K562 (cell line): ENCODE results near the gene ABR. TPM values are rescaled to one million over a fixed set of nuclear protein-coding genes. Genes with fewer than 3 reads are reported as not detected.
A peak's percentile ranks its signal among the peaks of the same experiment; 100 is the strongest.

Experiments
- CBX1 ChIP-seq: sonication (generic); IDR thresholded peaks from 2 replicates; pipeline ENCODE4 v1.6.1; 2016; ENCODE audit warnings: antibody characterized with exemption, low read depth, mild to moderate bottlenecking
- IFI16 ChIP-seq: fragments of 250-450 bp; sonication (Bioruptor Pico); IDR thresholded peaks from 2 replicates; pipeline ENCODE4 v2.1.2; 2022; ENCODE audit warnings: mild to moderate bottlenecking, inconsistent platforms
- MAZ ChIP-seq, 2 experiments: fragments of 450-650 bp in 1 of 2; sonication (generic) in 1 of 2; formaldehyde crosslinking; IDR thresholded peaks in 1 of 2; conservative IDR thresholded peaks in 1 of 2; 2 replicates each; pipeline versions ENCODE4 v1.4.0 to v1.5.0; 2020; ENCODE audit warnings: mild to moderate bottlenecking in 1 of 2, missing genetic modification reagents in 1 of 2
- NR2C2 ChIP-seq, 2 experiments: fragments of 200-800 bp in 1 of 2; sonication (Bioruptor generic) in 1 of 2; sonication (generic) in 1 of 2; formaldehyde crosslinking in 1 of 2; IDR thresholded peaks; 2 replicates each; pipeline versions ENCODE4 v1.6.1 to v1.8.0; 2016 to 2022; ENCODE audit warnings: mild to moderate bottlenecking in 1 of 2, missing compliant biosample characterization in 1 of 2, missing genetic modification characterization in 1 of 2, missing genetic modification reagents in 1 of 2
- ZFPM2 ChIP-seq: fragments of 250-450 bp; sonication (Bioruptor Pico); IDR thresholded peaks from 2 replicates; pipeline ENCODE4 v1.5.1; 2022; ENCODE audit warnings: mild to moderate bottlenecking
- polyA plus RNA-seq, 8 experiments: library from polyadenylated mRNA; depleted of rRNA in 4 of 8; stranded (reverse) in 5 of 8; unstranded in 3 of 8; fragments of >200 nt; fragmentation: Nextera tagmentation in 2 of 8; fragmentation: Illumina TruSeq in 1 of 8; extraction: Ambion mirVana in 2 of 8; extraction: Trizol in 1 of 8; gene quantifications; 2 replicates each; pipeline versions ENCODE4 v1.2.1 to v1.2.3, GENCODE V29; 2011 to 2014; ENCODE audit warnings: inconsistent platforms in 1 of 8, missing spikeins in 1 of 8
- total RNA-seq, 7 experiments: library from RNA; depleted of rRNA in 6 of 7; stranded (reverse); fragments of >200 nt in 6 of 7; fragmentation: Illumina TruSeq in 2 of 7; extraction: Trizol in 2 of 7; gene quantifications; 2 replicates each; pipeline versions ENCODE4 v1.2.1 to v1.2.3, GENCODE V29; 2011 to 2021; ENCODE audit warnings: low replicate concordance in 1 of 7
- TF ChIP-seq, protein P1 (sequence below): fragments of 250-450 bp; sonication (Bioruptor Pico); IDR thresholded peaks from 2 replicates; pipeline ENCODE4 v1.5.0; 2022; ENCODE audit warnings: mild to moderate bottlenecking
- TF ChIP-seq, protein P2 (sequence below): fragments of 450-650 bp; formaldehyde crosslinking; IDR thresholded peaks from 2 replicates; pipeline ENCODE4 v1.4.0; 2022; ENCODE audit warnings: mild to moderate bottlenecking, moderate library complexity
- TF ChIP-seq, protein P3 (sequence below): fragments of 450-650 bp; IDR thresholded peaks from 2 replicates; pipeline ENCODE4 v1.6.1; 2016; ENCODE audit warnings: borderline replicate concordance
- TF ChIP-seq, protein P4 (sequence below): fragments of 150-350 bp; IDR thresholded peaks from 2 replicates; pipeline ENCODE4 v1.6.1; 2014; ENCODE audit warnings: low read depth, mild to moderate bottlenecking, low read length, borderline replicate concordance

ABR gene
- total and polyA plus RNA-seq, 9 of the 15 experiments (the other 6 are each of a cell fraction or from before 2014, with no cell fraction given): 0.07 to 1.6 (median 0.37) TPM; not detected in 1

DNA sequence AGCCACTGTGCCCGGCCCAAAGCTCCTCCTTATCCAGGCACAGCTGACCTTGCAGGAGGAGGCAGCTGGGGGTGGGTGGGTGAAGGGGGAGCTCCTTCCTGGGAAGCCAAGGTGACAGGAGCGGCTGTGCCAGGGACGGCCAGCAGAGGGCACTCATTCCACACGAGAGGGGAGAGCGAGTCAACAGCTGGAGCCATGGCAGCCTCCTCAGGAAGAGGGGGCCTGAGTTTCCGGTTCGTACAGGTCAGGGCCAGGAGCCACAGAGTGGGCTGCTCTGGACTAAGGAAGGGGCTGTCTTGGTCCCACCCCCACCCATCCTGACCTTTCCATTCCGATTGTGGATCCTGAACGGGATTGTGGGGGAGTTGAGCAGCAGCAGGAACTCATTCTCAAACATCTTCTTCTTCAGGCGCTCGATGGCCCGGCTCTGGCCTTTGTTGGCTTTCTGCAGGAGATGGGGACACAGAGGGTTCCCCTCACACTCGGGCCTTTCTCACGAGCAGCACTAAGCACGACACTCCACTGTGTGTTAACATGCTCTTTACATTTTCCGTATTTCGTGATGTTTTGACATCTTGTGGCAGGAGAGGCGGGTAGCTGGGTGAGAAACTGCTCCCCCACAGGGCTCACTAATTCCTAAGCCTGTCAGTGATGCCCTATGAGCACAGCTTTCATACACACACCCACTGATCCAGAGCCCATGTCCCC is 121.2 kb downstream of the ABR start (continued):
- TF ChIP-seq, protein P1, sequence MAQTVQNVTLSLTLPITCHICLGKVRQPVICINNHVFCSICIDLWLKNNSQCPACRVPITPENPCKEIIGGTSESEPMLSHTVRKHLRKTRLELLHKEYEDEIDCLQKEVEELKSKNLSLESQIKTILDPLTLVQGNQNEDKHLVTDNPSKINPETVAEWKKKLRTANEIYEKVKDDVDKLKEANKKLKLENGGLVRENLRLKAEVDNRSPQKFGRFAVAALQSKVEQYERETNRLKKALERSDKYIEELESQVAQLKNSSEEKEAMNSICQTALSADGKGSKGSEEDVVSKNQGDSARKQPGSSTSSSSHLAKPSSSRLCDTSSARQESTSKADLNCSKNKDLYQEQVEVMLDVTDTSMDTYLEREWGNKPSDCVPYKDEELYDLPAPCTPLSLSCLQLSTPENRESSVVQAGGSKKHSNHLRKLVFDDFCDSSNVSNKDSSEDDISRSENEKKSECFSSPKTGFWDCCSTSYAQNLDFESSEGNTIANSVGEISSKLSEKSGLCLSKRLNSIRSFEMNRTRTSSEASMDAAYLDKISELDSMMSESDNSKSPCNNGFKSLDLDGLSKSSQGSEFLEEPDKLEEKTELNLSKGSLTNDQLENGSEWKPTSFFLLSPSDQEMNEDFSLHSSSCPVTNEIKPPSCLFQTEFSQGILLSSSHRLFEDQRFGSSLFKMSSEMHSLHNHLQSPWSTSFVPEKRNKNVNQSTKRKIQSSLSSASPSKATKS: no peak
- TF ChIP-seq MAZ (CRISPR knock-in tag; conservative IDR thresholded peaks at IDR 0.05 in 1 of 2, IDR thresholded peaks at IDR 0.05 in 1 of 2): no peak
- TF ChIP-seq, protein P2, sequence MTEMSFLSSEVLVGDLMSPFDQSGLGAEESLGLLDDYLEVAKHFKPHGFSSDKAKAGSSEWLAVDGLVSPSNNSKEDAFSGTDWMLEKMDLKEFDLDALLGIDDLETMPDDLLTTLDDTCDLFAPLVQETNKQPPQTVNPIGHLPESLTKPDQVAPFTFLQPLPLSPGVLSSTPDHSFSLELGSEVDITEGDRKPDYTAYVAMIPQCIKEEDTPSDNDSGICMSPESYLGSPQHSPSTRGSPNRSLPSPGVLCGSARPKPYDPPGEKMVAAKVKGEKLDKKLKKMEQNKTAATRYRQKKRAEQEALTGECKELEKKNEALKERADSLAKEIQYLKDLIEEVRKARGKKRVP: no peak
- no peak for TF ChIP-seq NR2C2 (CRISPR knock-in tag; IDR thresholded peaks at IDR 0.05)
- 0 out of 2 replicates have a peak, but pooled peaks have one; percentile 18 for TF ChIP-seq NR2C2 (tag; IDR thresholded peaks at IDR 0.05)
- peak; percentile 40; the same call in 1 of the 2 replicates for TF ChIP-seq CBX1
- TF ChIP-seq, protein P3, sequence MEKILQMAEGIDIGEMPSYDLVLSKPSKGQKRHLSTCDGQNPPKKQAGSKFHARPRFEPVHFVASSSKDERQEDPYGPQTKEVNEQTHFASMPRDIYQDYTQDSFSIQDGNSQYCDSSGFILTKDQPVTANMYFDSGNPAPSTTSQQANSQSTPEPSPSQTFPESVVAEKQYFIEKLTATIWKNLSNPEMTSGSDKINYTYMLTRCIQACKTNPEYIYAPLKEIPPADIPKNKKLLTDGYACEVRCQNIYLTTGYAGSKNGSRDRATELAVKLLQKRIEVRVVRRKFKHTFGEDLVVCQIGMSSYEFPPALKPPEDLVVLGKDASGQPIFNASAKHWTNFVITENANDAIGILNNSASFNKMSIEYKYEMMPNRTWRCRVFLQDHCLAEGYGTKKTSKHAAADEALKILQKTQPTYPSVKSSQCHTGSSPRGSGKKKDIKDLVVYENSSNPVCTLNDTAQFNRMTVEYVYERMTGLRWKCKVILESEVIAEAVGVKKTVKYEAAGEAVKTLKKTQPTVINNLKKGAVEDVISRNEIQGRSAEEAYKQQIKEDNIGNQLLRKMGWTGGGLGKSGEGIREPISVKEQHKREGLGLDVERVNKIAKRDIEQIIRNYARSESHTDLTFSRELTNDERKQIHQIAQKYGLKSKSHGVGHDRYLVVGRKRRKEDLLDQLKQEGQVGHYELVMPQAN: no peak
- no peak for TF ChIP-seq IFI16 (CRISPR knock-in tag)
- no peak for TF ChIP-seq ZFPM2 (CRISPR knock-in tag)
- TF ChIP-seq, protein P4, sequence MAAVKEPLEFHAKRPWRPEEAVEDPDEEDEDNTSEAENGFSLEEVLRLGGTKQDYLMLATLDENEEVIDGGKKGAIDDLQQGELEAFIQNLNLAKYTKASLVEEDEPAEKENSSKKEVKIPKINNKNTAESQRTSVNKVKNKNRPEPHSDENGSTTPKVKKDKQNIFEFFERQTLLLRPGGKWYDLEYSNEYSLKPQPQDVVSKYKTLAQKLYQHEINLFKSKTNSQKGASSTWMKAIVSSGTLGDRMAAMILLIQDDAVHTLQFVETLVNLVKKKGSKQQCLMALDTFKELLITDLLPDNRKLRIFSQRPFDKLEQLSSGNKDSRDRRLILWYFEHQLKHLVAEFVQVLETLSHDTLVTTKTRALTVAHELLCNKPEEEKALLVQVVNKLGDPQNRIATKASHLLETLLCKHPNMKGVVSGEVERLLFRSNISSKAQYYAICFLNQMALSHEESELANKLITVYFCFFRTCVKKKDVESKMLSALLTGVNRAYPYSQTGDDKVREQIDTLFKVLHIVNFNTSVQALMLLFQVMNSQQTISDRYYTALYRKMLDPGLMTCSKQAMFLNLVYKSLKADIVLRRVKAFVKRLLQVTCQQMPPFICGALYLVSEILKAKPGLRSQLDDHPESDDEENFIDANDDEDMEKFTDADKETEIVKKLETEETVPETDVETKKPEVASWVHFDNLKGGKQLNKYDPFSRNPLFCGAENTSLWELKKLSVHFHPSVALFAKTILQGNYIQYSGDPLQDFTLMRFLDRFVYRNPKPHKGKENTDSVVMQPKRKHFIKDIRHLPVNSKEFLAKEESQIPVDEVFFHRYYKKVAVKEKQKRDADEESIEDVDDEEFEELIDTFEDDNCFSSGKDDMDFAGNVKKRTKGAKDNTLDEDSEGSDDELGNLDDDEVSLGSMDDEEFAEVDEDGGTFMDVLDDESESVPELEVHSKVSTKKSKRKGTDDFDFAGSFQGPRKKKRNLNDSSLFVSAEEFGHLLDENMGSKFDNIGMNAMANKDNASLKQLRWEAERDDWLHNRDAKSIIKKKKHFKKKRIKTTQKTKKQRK: no peak
